Fibroblast of the aortic adventitia (primary cell): ENCODE results near the gene GZMM. TPM values are rescaled to one million over a fixed set of nuclear protein-coding genes. Genes with fewer than 3 reads are reported as not detected.

Experiments used
- DNase-seq: peaks from one replicate; pipeline ENCODE4 v3.0.0-alpha.2; 2010; ENCODE audit warnings: low read depth
- H3K4me3 ChIP-seq: 2 replicates; pipeline ENCODE4 v1.5.1; 2011; ENCODE audit warnings: low read depth, mild to moderate bottlenecking, control low read depth, low read length, moderate library complexity
- total RNA-seq: library from RNA; depleted of rRNA; stranded (reverse); fragments of >200 nt; gene quantifications from 2 replicates; pipeline ENCODE4 v1.2.3, GENCODE V29; 2012; ENCODE audit warnings: low replicate concordance
- TF ChIP-seq, protein P1 (sequence below): IDR thresholded peaks from 2 replicates; pipeline ENCODE4 v1.5.1; 2011; ENCODE audit warnings: mild to moderate bottlenecking, low read length, control low read depth, inconsistent platforms; ENCODE audit not compliant: insufficient read depth

Gene GZMM
- total RNA-seq, 1 donor = not detected

DNA sequence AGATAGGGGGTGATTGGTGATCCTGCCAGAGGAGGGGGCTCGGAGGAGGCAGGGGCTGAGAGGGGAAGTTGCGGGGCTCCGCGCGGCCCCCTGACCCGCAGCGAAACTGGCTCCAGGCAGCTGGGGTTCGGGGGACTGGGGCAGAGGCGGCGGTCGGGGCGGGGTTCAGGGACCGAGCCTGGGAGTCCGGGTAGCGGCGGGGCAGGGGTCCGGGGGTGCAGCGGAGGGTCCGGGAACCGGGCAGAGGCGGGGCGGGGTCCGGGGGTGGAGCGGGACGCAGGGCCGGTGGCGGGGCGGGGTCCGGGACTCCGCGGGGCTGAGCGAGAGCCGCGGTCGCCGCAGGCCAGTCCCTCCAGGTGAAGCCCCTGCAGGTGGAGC, 46.4 kb upstream of the GZMM start:
- H3K4me3 ChIP-seq = no peak overlapping the region
- TF ChIP-seq, protein P1, sequence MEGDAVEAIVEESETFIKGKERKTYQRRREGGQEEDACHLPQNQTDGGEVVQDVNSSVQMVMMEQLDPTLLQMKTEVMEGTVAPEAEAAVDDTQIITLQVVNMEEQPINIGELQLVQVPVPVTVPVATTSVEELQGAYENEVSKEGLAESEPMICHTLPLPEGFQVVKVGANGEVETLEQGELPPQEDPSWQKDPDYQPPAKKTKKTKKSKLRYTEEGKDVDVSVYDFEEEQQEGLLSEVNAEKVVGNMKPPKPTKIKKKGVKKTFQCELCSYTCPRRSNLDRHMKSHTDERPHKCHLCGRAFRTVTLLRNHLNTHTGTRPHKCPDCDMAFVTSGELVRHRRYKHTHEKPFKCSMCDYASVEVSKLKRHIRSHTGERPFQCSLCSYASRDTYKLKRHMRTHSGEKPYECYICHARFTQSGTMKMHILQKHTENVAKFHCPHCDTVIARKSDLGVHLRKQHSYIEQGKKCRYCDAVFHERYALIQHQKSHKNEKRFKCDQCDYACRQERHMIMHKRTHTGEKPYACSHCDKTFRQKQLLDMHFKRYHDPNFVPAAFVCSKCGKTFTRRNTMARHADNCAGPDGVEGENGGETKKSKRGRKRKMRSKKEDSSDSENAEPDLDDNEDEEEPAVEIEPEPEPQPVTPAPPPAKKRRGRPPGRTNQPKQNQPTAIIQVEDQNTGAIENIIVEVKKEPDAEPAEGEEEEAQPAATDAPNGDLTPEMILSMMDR = no peak
- DNase-seq = no peak

DNA sequence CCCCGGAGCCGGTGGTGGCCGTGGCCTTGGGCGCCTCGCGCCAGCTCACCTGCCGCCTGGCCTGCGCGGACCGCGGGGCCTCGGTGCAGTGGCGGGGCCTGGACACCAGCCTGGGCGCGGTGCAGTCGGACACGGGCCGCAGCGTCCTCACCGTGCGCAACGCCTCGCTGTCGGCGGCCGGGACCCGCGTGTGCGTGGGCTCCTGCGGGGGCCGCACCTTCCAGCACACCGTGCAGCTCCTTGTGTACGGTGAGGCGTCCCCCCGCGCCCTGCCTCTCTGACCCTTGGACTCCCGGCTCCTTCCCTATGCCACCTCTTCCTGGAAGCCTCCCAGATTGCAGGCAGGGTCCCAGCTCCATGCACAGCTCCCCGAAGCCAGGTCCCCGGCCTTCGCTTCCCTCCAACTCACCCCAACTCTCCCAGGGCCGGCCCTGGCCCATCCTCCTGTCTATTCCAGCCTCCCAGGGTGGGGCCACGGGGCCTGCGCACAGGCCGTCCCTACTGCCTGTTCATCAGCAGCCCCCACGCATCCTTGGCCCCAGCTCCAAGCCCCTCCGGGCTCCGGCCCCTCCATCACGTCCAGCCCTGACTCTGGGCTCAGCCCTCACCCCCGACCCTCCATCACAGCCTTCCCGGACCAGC, 45.9 kb upstream of the GZMM start:
- DNase-seq = no peak

DNA sequence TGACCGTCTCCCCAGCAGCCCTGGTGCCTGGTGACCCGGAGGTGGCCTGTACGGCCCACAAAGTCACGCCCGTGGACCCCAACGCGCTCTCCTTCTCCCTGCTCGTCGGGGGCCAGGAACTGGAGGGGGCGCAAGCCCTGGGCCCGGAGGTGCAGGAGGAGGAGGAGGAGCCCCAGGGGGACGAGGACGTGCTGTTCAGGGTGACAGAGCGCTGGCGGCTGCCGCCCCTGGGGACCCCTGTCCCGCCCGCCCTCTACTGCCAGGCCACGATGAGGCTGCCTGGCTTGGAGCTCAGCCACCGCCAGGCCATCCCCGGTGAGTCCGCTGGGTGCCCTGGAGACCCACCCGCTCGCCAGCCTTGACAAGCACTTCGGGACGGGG, 45.4 kb upstream of the GZMM start:
- TF ChIP-seq, protein P1 = no peak
- no peak for DNase-seq
- H3K4me3 ChIP-seq = no peak overlapping the region

More for the DNA sequence above, 45.9 kb upstream of the GZMM start:
- TF ChIP-seq, protein P1 = no peak
- H3K4me3 ChIP-seq = no peak overlapping the region

DNA sequence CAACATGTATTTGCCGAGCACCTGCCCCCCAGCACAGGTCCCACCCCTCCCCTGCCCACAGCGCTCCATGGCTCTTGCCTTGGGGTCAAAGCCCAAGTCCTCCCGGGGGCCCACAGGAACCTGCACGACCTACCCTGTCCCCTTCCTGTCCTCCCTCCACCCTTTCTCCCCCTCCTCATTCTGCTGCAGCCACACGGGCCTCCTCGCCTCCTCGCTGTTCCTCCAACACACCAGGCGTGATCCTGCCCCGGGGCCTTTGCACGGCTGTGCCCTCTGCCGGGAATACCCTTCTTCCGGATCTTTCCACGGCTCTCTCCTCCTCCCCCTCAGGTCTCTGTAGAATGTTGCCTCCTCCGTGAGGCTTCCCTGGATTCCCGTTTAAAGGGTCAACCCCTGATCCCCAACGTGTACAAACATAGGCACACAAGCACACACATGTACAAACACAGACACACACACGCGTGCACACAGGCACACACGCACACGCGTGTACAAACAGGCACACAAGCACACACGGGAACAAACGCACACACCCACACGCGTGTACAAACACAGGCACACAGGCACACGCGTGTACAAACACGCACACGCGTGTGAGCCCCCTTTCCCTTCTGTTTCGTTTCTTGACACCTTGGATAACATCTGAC, 44.8 kb upstream of the GZMM start:
- no peak overlapping the region for H3K4me3 ChIP-seq
- TF ChIP-seq, protein P1 = no peak
- DNase-seq = no peak

DNA sequence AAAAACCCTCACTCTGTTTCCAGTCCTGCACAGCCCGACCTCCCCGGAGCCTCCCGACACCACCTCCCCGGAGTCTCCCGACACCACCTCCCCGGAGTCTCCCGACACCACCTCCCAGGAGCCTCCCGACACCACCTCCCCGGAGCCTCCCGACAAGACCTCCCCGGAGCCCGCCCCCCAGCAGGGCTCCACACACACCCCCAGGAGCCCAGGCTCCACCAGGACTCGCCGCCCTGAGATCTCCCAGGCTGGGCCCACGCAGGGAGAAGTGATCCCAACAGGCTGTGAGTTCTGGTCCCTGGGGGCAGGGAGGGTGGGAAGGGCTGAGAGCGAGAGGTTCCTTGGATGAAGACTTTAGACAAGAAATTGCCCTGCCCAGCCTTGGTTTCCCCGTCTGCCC, 42.2 kb upstream of the GZMM start:
- no peak overlapping the region for H3K4me3 ChIP-seq
- TF ChIP-seq, protein P1 = no peak
- no peak for DNase-seq

DNA sequence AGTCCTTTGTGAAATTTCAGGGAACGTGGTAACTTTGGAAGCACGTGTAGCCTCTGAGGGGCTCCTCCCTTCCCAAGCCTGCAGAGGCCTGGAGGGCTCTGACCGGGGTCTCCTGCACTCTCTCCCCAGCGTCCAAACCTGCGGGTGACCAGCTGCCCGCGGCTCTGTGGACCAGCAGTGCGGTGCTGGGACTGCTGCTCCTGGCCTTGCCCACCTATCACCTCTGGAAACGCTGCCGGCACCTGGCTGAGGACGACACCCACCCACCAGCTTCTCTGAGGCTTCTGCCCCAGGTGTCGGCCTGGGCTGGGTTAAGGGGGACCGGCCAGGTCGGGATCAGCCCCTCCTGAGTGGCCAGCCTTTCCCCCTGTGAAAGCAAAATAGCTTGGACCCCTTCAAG, 39.2 kb upstream of the GZMM start:
- TF ChIP-seq, protein P1 = no peak
- DNase-seq = no peak

More for the DNA sequence above, 39.2 kb upstream of the GZMM start:
- H3K4me3 ChIP-seq = no peak overlapping the region
